Activated T-helper 2 cell treated with anti-CD3 and anti-CD28 coated beads, Interferon-gamma antibody, Interleukin-2, Interleukin-4, amounts not matched to agents 10 μg/mL and 5 μg/mL and 100 μg/mL, durations not matched to agents 14 hours and 24 hours and 36 hours (primary cell): ENCODE measurements around the gene PDZRN4. TPM values are rescaled to one million over a fixed set of nuclear protein-coding genes. Genes with fewer than 3 reads are reported as not detected.
"Not testable (repeated sequence)": the region's sequence is repeated elsewhere in the genome, so short reads cannot be mapped to it uniquely, and the experiment has no call there.

Experiments used
- DNase-seq: peaks from one replicate; pipeline ENCODE4 v3.0.0; 2021; ENCODE audit warnings: low spot score
- H3K27ac Mint-ChIP-seq: one replicate; pipeline ENCODE4 v1.8.0; 2021; ENCODE audit warnings: mixed read lengths
- H3K27me3 Mint-ChIP-seq: one replicate; pipeline ENCODE4 v1.8.0; 2021; ENCODE audit warnings: low read depth, mixed read lengths
- H3K36me3 Mint-ChIP-seq: one replicate; pipeline ENCODE4 v1.8.0; 2021; ENCODE audit warnings: low read depth, mixed read lengths
- H3K4me1 Mint-ChIP-seq: one replicate; pipeline ENCODE4 v1.8.0; 2021; ENCODE audit warnings: low read depth, mixed read lengths
- H3K4me3 Mint-ChIP-seq: one replicate; pipeline ENCODE4 v1.8.0; 2021; ENCODE audit warnings: low read depth, mild to moderate bottlenecking, moderate library complexity, mixed read lengths
- H3K9me3 Mint-ChIP-seq: one replicate; pipeline ENCODE4 v1.8.0; 2021; ENCODE audit warnings: mixed read lengths
- intact Hi-C: fragments of 100-400 bp; cut with micrococcal nuclease; formaldehyde crosslinking; loops from one replicate; pipeline ENCODE4 v1.15.1; 2023
- total RNA-seq: library from RNA; stranded (reverse); gene quantifications from 2 replicates; pipeline ENCODE4 v1.2.3, GENCODE V29; 2022

Gene PDZRN4
- total RNA-seq, 1 donor from 2014 or later, result not detected

GRCh38 chr12:41527062-41527461, 338.9 kb downstream of the PDZRN4 start:
- DNase-seq, result no peak
- no peak overlapping the region for H3K4me3 Mint-ChIP-seq
- H3K4me1 Mint-ChIP-seq, result peaks cover 2% of the 10 kb centered on the region
- H3K36me3 Mint-ChIP-seq, result no peaks in the 10 kb centered on the region
- no peaks in the 10 kb centered on the region for H3K9me3 Mint-ChIP-seq
- intact Hi-C loops, result no loop called here
- H3K27me3 Mint-ChIP-seq, result no peaks in the 10 kb centered on the region
- no peak overlapping the region for H3K27ac Mint-ChIP-seq

GRCh38 chr12:41527534-41528116, 339.5 kb downstream of the PDZRN4 start:
- Mint-ChIP-seq H3K36me3 (no peaks in the 10 kb centered on the region), H3K27ac (no peak overlapping the region), H3K27me3 (no peaks in the 10 kb centered on the region), H3K4me3 (no peak overlapping the region), H3K9me3 (no peaks in the 10 kb centered on the region), H3K4me1 (no peaks in the 10 kb centered on the region)
- DNase-seq, result no peak
- intact Hi-C loops, result no loop called here

- intact Hi-C loops, result no loop called here
- Mint-ChIP-seq H3K9me3 (no peaks in the 10 kb centered on the region), H3K27me3 (no peaks in the 10 kb centered on the region), H3K36me3 (no peaks in the 10 kb centered on the region), H3K27ac (no peak overlapping the region), H3K4me1 (no peaks in the 10 kb centered on the region), H3K4me3 (no peak overlapping the region)
- no peak for DNase-seq
Measured at GRCh38 chr12:41528874-41529273, 340.8 kb downstream of the PDZRN4 start.

GRCh38 chr12:41530441-41530840, 342.3 kb downstream of the PDZRN4 start:
- H3K9me3 Mint-ChIP-seq, result no peaks in the 10 kb centered on the region
- intact Hi-C loops, result no loop called here
- H3K27ac Mint-ChIP-seq, result no peak overlapping the region
- H3K4me1 Mint-ChIP-seq, result no peaks in the 10 kb centered on the region
- no peaks in the 10 kb centered on the region for H3K27me3 Mint-ChIP-seq
- no peak for DNase-seq
- H3K36me3 Mint-ChIP-seq, result no peaks in the 10 kb centered on the region
- H3K4me3 Mint-ChIP-seq, result no peak overlapping the region

- intact Hi-C loops, result no loop called here
- no peak overlapping the region for H3K4me3 Mint-ChIP-seq
- H3K27ac Mint-ChIP-seq, result no peak overlapping the region
- no peaks in the 10 kb centered on the region for H3K4me1 Mint-ChIP-seq
- no peak for DNase-seq
- H3K36me3 Mint-ChIP-seq, result no peaks in the 10 kb centered on the region
- no peaks in the 10 kb centered on the region for H3K9me3 Mint-ChIP-seq
- H3K27me3 Mint-ChIP-seq, result no peaks in the 10 kb centered on the region
Measured at GRCh38 chr12:41531147-41531829, 343.2 kb downstream of the PDZRN4 start.

GRCh38 chr12:41532072-41532471, 344.0 kb downstream of the PDZRN4 start:
- intact Hi-C loops, result no loop called here
- Mint-ChIP-seq H3K27ac (no peak overlapping the region), H3K9me3 (no peaks in the 10 kb centered on the region), H3K27me3 (no peaks in the 10 kb centered on the region), H3K4me1 (no peaks in the 10 kb centered on the region), H3K4me3 (no peak overlapping the region), H3K36me3 (no peaks in the 10 kb centered on the region)
- DNase-seq, result no peak

GRCh38 chr12:41536813-41537490, 348.8 kb downstream of the PDZRN4 start:
- Mint-ChIP-seq H3K27ac (peak overlapping the region; percentile 9), H3K4me1 (no peaks in the 10 kb centered on the region)

GRCh38 chr12:41537522-41537921, 349.4 kb downstream of the PDZRN4 start:
- Mint-ChIP-seq H3K9me3 (no peaks in the 10 kb centered on the region), H3K4me1 (no peaks in the 10 kb centered on the region), H3K27ac (no peak overlapping the region), H3K36me3 (no peaks in the 10 kb centered on the region), H3K27me3 (no peaks in the 10 kb centered on the region), H3K4me3 (no peak overlapping the region)
- intact Hi-C loops, result no loop called here
- no peak for DNase-seq

More at GRCh38 chr12:41536813-41537490, 348.8 kb downstream of the PDZRN4 start:
- intact Hi-C loops, result no loop called here
- no peaks in the 10 kb centered on the region for H3K36me3 Mint-ChIP-seq
- no peak overlapping the region for H3K4me3 Mint-ChIP-seq
- no peaks in the 10 kb centered on the region for H3K27me3 Mint-ChIP-seq
- no peak for DNase-seq
- H3K9me3 Mint-ChIP-seq, result no peaks in the 10 kb centered on the region

- no peak for DNase-seq
- H3K4me3 Mint-ChIP-seq, result no peak overlapping the region
- no peaks in the 10 kb centered on the region for H3K36me3 Mint-ChIP-seq
- H3K4me1 Mint-ChIP-seq, result no peaks in the 10 kb centered on the region
- intact Hi-C loops, result no loop called here
- H3K27ac Mint-ChIP-seq, result no peak overlapping the region
- H3K9me3 Mint-ChIP-seq, result no peaks in the 10 kb centered on the region
- no peaks in the 10 kb centered on the region for H3K27me3 Mint-ChIP-seq
Measured at GRCh38 chr12:41545761-41546160, 357.6 kb downstream of the PDZRN4 start.

- intact Hi-C loops, H3K4me1 Mint-ChIP-seq: not testable (repeated sequence)
Measured at GRCh38 chr12:41547071-41547470, 359.0 kb downstream of the PDZRN4 start.

GRCh38 chr12:41548926-41549325, 360.8 kb downstream of the PDZRN4 start:
- H3K27ac Mint-ChIP-seq, result no peak overlapping the region
- H3K9me3 Mint-ChIP-seq, result no peaks in the 10 kb centered on the region
- no peaks in the 10 kb centered on the region for H3K36me3 Mint-ChIP-seq
- H3K4me1 Mint-ChIP-seq, result no peaks in the 10 kb centered on the region
- no peak overlapping the region for H3K4me3 Mint-ChIP-seq
- H3K27me3 Mint-ChIP-seq, result no peaks in the 10 kb centered on the region
- intact Hi-C loops, result no loop called here
- DNase-seq, result no peak

More at GRCh38 chr12:41547071-41547470, 359.0 kb downstream of the PDZRN4 start:
- H3K9me3 Mint-ChIP-seq, H3K27me3 Mint-ChIP-seq, H3K4me3 Mint-ChIP-seq, H3K36me3 Mint-ChIP-seq, DNase-seq, H3K27ac Mint-ChIP-seq: not testable (repeated sequence)

- no peaks in the 10 kb centered on the region for H3K9me3 Mint-ChIP-seq
- intact Hi-C loops, result no loop called here
Measured at GRCh38 chr12:41552588-41552987, 364.5 kb downstream of the PDZRN4 start.

GRCh38 chr12:41556176-41556575, 368.1 kb downstream of the PDZRN4 start:
- H3K4me1 Mint-ChIP-seq, result no peaks in the 10 kb centered on the region
- H3K9me3 Mint-ChIP-seq, result no peaks in the 10 kb centered on the region
- no peak for DNase-seq
- no peaks in the 10 kb centered on the region for H3K36me3 Mint-ChIP-seq
- intact Hi-C loops, result no loop called here
- no peak overlapping the region for H3K27ac Mint-ChIP-seq
- no peaks in the 10 kb centered on the region for H3K27me3 Mint-ChIP-seq
- H3K4me3 Mint-ChIP-seq, result no peak overlapping the region

More at GRCh38 chr12:41552588-41552987, 364.5 kb downstream of the PDZRN4 start:
- Mint-ChIP-seq H3K4me1 (no peaks in the 10 kb centered on the region), H3K4me3 (no peak overlapping the region), H3K27ac (no peak overlapping the region), H3K27me3 (no peaks in the 10 kb centered on the region), H3K36me3 (no peaks in the 10 kb centered on the region)
- DNase-seq, result no peak
